CD4-positive, alpha-beta memory T cell (primary cell): ENCODE results near the gene TIMM50. TPM values are rescaled to one million over a fixed set of nuclear protein-coding genes. Genes with fewer than 3 reads are reported as not detected.

Experiments used
- CTCF ChIA-PET: fragments of 350-600 bp; sonication (Branson Sonifier 250); formaldehyde crosslinking; loops from one replicate; lab custom pipeline; 2021; ENCODE audit warnings: inconsistent platforms; ENCODE audit not compliant: partially characterized antibody; lab: Charles Lee
- POLR2A ChIA-PET: fragments of 350-600 bp; sonication (Branson Sonifier 250); formaldehyde crosslinking; loops from one replicate; lab custom pipeline; 2021; ENCODE audit not compliant: partially characterized antibody; lab: Charles Lee
- DNase-seq, 5 donors: peaks; one replicate each; pipeline versions ENCODE4 v3.0.0 to v3.0.0-alpha.2; 2020 to 2022; ENCODE audit warnings: mixed read lengths in 1 of 5
- H3K27ac ChIP-seq: one replicate; pipeline ENCODE4 v1.7.0; 2013; ENCODE audit warnings: low read depth, low read length
- H3K27me3 ChIP-seq: 2 replicates; pipeline ENCODE4 v1.7.0; 2013; ENCODE audit warnings: mild to moderate bottlenecking, low read length, moderate library complexity; ENCODE audit not compliant: insufficient read depth
- H3K36me3 ChIP-seq: 2 replicates; pipeline ENCODE4 v1.7.0; 2013; ENCODE audit warnings: mild to moderate bottlenecking, low read length, moderate library complexity; ENCODE audit not compliant: insufficient read depth
- H3K4me1 ChIP-seq: 2 replicates; pipeline ENCODE4 v1.7.0; 2013; ENCODE audit warnings: mild to moderate bottlenecking, low read length, moderate library complexity; ENCODE audit not compliant: insufficient read depth
- H3K4me3 ChIP-seq, 2 donors: one replicate each; pipeline ENCODE4 v1.7.0; 2013; ENCODE audit warnings: low read length in 2 of 2, mild to moderate bottlenecking in 1 of 2
- H3K9me3 ChIP-seq, 2 donors: one replicate each; pipeline ENCODE4 v1.7.0; 2013; ENCODE audit warnings: low read length in 2 of 2, control low read depth in 1 of 2; ENCODE audit not compliant: control insufficient read depth in 1 of 2
- H3K27ac Mint-ChIP-seq, 7 donors: one replicate each; pipeline ENCODE4 v1.8.0; 2020 to 2021; ENCODE audit warnings: mixed read lengths in 7 of 7, mild to moderate bottlenecking in 6 of 7, inconsistent platforms in 3 of 7, moderate library complexity in 3 of 7
- H3K27me3 Mint-ChIP-seq, 2 donors: one replicate each; pipeline ENCODE4 v1.8.0; 2020 to 2021; ENCODE audit warnings: mixed read lengths in 2 of 2
- H3K36me3 Mint-ChIP-seq, 2 donors: one replicate each; pipeline ENCODE4 v1.8.0; 2020 to 2021; ENCODE audit warnings: mixed read lengths in 2 of 2, inconsistent platforms in 1 of 2, mild to moderate bottlenecking in 1 of 2
- H3K4me1 Mint-ChIP-seq, 4 donors: one replicate each; pipeline ENCODE4 v1.8.0; 2020 to 2021; ENCODE audit warnings: mixed read lengths in 4 of 4, mild to moderate bottlenecking in 1 of 4
- H3K4me3 Mint-ChIP-seq, 8 donors: one replicate each; pipeline ENCODE4 v1.8.0; 2020 to 2021; ENCODE audit warnings: mixed read lengths in 8 of 8, mild to moderate bottlenecking in 7 of 8, moderate library complexity in 6 of 8, inconsistent platforms in 3 of 8
- H3K9me3 Mint-ChIP-seq, 8 donors: one replicate each; pipeline ENCODE4 v1.8.0; 2020 to 2021; ENCODE audit warnings: mixed read lengths in 8 of 8, mild to moderate bottlenecking in 5 of 8, inconsistent platforms in 3 of 8, moderate library complexity in 1 of 8
- intact Hi-C: fragments of 100-400 bp; cut with micrococcal nuclease; formaldehyde crosslinking; loops from one replicate; pipeline ENCODE4 v1.15.1; 2023
- polyA plus RNA-seq, 2 donors: library from polyadenylated mRNA; unstranded; fragments of 300-500 nt; fragmentation: Illumina TruSeq; gene quantifications; one replicate each; pipeline ENCODE4 v1.2.3, GENCODE V29; 2021
- total RNA-seq, 2 experiments: library from RNA; stranded (reverse); gene quantifications; one replicate each; pipeline ENCODE4 v1.2.3, GENCODE V29; 2021

Gene TIMM50
- total and polyA plus RNA-seq, 4 experiments from 2014 or later = 39.1 to 50.4 (median 48.4) TPM

GRCh38 chr19:39469036-39469435 is 11.6 kb upstream of the TIMM50 start:
- no peaks in the 10 kb centered on the region for H3K9me3 ChIP-seq
- H3K27me3 Mint-ChIP-seq = no peaks in the 10 kb centered on the region
- H3K27me3 ChIP-seq = no peaks in the 10 kb centered on the region
- no peak overlapping the region for H3K4me3 Mint-ChIP-seq
- CTCF ChIA-PET = no interaction called here
- H3K27ac Mint-ChIP-seq = peak overlapping the region in 2 of 7 donors; percentile 73 to 75
- no peak overlapping the region for H3K4me3 ChIP-seq
- peaks cover 69 to 86% of the 10 kb centered on the region in 2 donors for H3K36me3 Mint-ChIP-seq
- intact Hi-C loops = no loop called here
- H3K36me3 ChIP-seq = peaks cover 94% of the 10 kb centered on the region
- no peaks in the 10 kb centered on the region for H3K9me3 Mint-ChIP-seq
- POLR2A ChIA-PET = interaction anchor here (1.2 to 1.6 kb wide), 2 partner anchors 11 to 24 kb away, joined by 4 to 6 read pairs; partner anchors contain the start of genes SUPT5H and TIMM50
- DNase-seq = no peak
- no peaks in the 10 kb centered on the region for H3K4me1 ChIP-seq
- no peak overlapping the region for H3K27ac ChIP-seq
- H3K4me1 Mint-ChIP-seq = peaks cover 0 to 3% (median under 1%) of the 10 kb centered on the region in 4 donors

GRCh38 chr19:39469567-39469966 is 11.1 kb upstream of the TIMM50 start:
- Histone ChIP-seq H3K27ac (no peak overlapping the region), H3K27me3 (no peaks in the 10 kb centered on the region), H3K4me3 (no peak overlapping the region), H3K36me3 (peaks cover 95% of the 10 kb centered on the region), H3K9me3 (no peaks in the 10 kb centered on the region), H3K4me1 (no peaks in the 10 kb centered on the region)
- Mint-ChIP-seq H3K27ac (peak overlapping the region in 3 of 7 donors; percentile 73 to 75 (median 73)), H3K27me3 (no peaks in the 10 kb centered on the region), H3K4me1 (peaks cover 0 to 5% (median 2%) of the 10 kb centered on the region in 4 donors), H3K36me3 (peaks cover 72 to 89% of the 10 kb centered on the region in 2 donors), H3K9me3 (no peaks in the 10 kb centered on the region), H3K4me3 (no peak overlapping the region)
- intact Hi-C loops = no loop called here
- CTCF ChIA-PET = no interaction called here
- DNase-seq = no peak
- POLR2A ChIA-PET = interaction anchor here (1.2 kb wide), 1 partner anchor 24 kb away, joined by 4 read pairs; the partner anchor contains the start of gene SUPT5H

- no peak overlapping the region for H3K4me3 ChIP-seq
- Mint-ChIP-seq H3K4me1 (peaks cover 0 to 5% (median 2%) of the 10 kb centered on the region in 4 donors), H3K9me3 (no peaks in the 10 kb centered on the region), H3K27me3 (no peaks in the 10 kb centered on the region), H3K4me3 (no peak overlapping the region), H3K27ac (peak overlapping the region in 2 of 7 donors; percentile 7 to 68), H3K36me3 (peaks cover 69 to 88% of the 10 kb centered on the region in 2 donors)
- H3K9me3 ChIP-seq = no peaks in the 10 kb centered on the region
- ChIA-PET POLR2A (interaction anchor here (0.8 kb wide), 1 partner anchor 9 kb away, joined by 3 read pairs; no protein-coding TSS in a partner anchor), CTCF (no interaction called here)
- no peaks in the 10 kb centered on the region for H3K27me3 ChIP-seq
- no peak for DNase-seq
- H3K27ac ChIP-seq = no peak overlapping the region
- H3K36me3 ChIP-seq = peaks cover 89% of the 10 kb centered on the region
- H3K4me1 ChIP-seq = no peaks in the 10 kb centered on the region
- intact Hi-C loops = no loop called here
Measured at GRCh38 chr19:39470724-39471339, 9.8 kb upstream of the TIMM50 start.

GRCh38 chr19:39471756-39472536 is 8.7 kb upstream of the TIMM50 start:
- Mint-ChIP-seq H3K9me3 (no peaks in the 10 kb centered on the region), H3K4me3 (no peak overlapping the region), H3K4me1 (peaks cover 0 to 6% (median 4%) of the 10 kb centered on the region in 4 donors), H3K36me3 (peaks cover 65 to 84% of the 10 kb centered on the region in 2 donors), H3K27me3 (no peaks in the 10 kb centered on the region), H3K27ac (peak overlapping the region in 5 of 7 donors; percentile 48 to 85 (median 57))
- Histone ChIP-seq H3K36me3 (peaks cover 84% of the 10 kb centered on the region), H3K9me3 (no peaks in the 10 kb centered on the region), H3K27me3 (no peaks in the 10 kb centered on the region), H3K4me3 (no peak overlapping the region), H3K27ac (no peak overlapping the region), H3K4me1 (no peaks in the 10 kb centered on the region)
- ChIA-PET POLR2A (interaction anchor here (0.7 to 1.3 kb wide), 4 partner anchors 8 to 38 kb away, joined by 3 read pairs; partner anchors contain the start of genes RPS16 and SUPT5H), CTCF (interaction anchor here (0.9 to 1.0 kb wide), 2 partner anchors 10 to 61 kb away, joined by 4 to 5 read pairs; partner anchors contain the start of gene EID2B)
- intact Hi-C loops = no loop called here
- DNase-seq = no peak

- Histone ChIP-seq H3K4me3 (no peak overlapping the region), H3K36me3 (peaks cover 75% of the 10 kb centered on the region), H3K27ac (no peak overlapping the region), H3K27me3 (no peaks in the 10 kb centered on the region), H3K4me1 (no peaks in the 10 kb centered on the region), H3K9me3 (no peaks in the 10 kb centered on the region)
- ChIA-PET CTCF (no interaction called here), POLR2A (interaction anchor here (1.3 kb wide), 1 partner anchor 37 kb away, joined by 3 read pairs; the partner anchor contains the start of gene RPS16)
- intact Hi-C loops = no loop called here
- peaks cover 0 to 6% (median 4%) of the 10 kb centered on the region in 4 donors for H3K4me1 Mint-ChIP-seq
- peak overlapping the region in 1 of 7 donors; percentile 60 for H3K27ac Mint-ChIP-seq
- no peak for DNase-seq
- H3K9me3 Mint-ChIP-seq = no peaks in the 10 kb centered on the region
- H3K27me3 Mint-ChIP-seq = no peaks in the 10 kb centered on the region
- no peak overlapping the region for H3K4me3 Mint-ChIP-seq
- H3K36me3 Mint-ChIP-seq = peaks cover 58 to 79% of the 10 kb centered on the region in 2 donors
Measured at GRCh38 chr19:39472746-39473442, 7.7 kb upstream of the TIMM50 start.

GRCh38 chr19:39473443-39473960 is 7.1 kb upstream of the TIMM50 start:
- CTCF ChIA-PET = interaction anchor here (0.6 to 2.7 kb wide), 12 partner anchors 9 to 77 kb away, joined by 3 to 39 read pairs (median 6); partner anchors contain the start of genes EID2B and SUPT5H
- H3K36me3 Mint-ChIP-seq = peaks cover 54 to 73% of the 10 kb centered on the region in 2 donors
- H3K27me3 Mint-ChIP-seq = no peaks in the 10 kb centered on the region
- Histone ChIP-seq H3K4me1 (no peaks in the 10 kb centered on the region), H3K36me3 (peaks cover 69% of the 10 kb centered on the region), H3K4me3 (no peak overlapping the region), H3K27me3 (no peaks in the 10 kb centered on the region), H3K27ac (no peak overlapping the region), H3K9me3 (no peaks in the 10 kb centered on the region)
- H3K4me1 Mint-ChIP-seq = peaks cover 0 to 6% (median 4%) of the 10 kb centered on the region in 4 donors
- POLR2A ChIA-PET = interaction anchor here (0.6 to 2.1 kb wide), 4 partner anchors 27 to 59 kb away, joined by 3 to 6 read pairs (median 3); partner anchors contain the start of genes EID2B and RPS16
- no peak for DNase-seq
- H3K27ac Mint-ChIP-seq = no peak overlapping the region
- no peak overlapping the region for H3K4me3 Mint-ChIP-seq
- intact Hi-C loops = no loop called here
- no peaks in the 10 kb centered on the region for H3K9me3 Mint-ChIP-seq
